HG03066 (cell line): ENCODE data around the gene AGAP1.

Experiments
- ATAC-seq: cut with Tn5 transposase; IDR thresholded peaks from one replicate; pipeline ENCODE4 v1.9.1; 2021; ENCODE audit warnings: low read depth; ENCODE audit not compliant: unreplicated experiment

AGAP1 gene

DNA sequence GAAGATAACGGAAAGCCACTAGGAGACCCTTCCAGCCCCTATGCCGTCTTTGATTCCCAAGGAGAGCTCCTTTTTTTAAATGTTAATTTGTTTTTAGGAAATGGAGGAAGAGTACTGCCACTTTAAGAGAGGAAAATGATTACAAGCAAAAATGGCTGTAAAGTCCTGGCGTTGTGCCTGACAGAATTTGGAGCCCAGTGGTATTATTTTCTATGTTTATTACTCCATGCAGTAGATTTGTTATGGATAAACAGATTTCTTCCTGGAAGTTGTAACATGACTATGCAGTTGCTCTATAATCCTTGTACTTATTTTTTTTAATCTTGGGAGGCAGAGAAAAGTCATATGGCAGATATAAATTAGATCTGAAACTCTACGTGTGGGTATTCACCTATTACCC is 533.0 kb downstream of the AGAP1 start:
- ATAC-seq, result no peak

DNA sequence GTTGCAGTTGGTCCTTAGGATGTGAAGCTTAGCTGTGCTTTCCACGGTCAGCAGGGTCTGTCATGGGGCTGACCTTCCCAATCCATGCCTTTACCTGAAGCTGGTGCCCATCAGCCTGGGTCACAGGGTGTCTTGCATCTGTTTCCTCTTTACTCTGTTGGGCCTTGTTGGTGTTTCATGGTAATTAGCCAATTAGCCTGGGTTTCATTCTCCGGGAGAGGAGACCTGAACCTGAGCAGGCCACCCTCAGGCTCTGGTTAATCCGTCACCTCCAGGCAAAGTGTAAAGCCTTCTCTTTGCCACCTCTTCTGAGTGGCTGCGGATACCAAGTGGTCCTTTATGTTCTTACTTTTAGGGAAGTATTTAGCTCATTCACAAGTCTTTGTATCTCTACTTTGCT is 534.2 kb downstream of the AGAP1 start:
- no peak for ATAC-seq

DNA sequence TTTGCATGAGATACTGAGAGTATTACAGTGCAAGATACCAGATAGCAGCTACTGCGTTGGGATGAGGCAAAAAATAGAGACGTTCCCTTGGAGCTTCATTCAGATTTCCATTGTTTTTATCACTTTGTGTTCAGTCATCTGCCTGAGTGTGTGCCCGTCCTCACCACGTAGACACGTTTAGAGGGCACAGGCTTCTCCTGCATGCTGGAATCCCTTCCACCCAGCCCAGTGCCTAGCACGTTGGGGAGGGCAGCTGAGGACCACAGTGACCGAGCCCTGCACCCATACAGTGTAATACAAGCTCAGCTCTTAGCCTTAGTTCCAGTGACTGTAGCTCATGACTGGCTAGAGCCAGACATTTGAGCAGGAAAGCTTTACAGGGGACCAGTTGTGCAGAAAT is 539.6 kb downstream of the AGAP1 start:
- ATAC-seq, result no peak

DNA sequence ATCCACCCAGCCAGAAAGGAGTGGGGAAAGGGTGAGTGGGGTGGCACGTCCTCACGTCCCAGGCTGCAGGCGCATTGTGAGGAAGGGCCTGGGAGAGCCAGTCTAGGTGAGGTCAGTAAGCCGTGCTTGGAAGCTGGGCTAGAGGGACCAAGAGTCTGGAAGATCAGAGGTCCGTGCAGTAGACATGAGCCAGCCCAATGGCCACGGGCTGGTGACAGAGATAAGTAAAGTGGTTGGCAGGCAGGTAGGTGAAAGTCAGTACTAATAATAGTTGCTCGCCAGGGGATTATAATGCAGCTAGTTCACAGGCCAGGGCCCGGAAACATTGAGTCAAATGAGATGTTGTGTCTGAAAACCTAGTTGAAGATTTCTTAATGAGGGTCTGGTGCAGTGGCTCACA is 541.1 kb downstream of the AGAP1 start:
- no peak for ATAC-seq

DNA sequence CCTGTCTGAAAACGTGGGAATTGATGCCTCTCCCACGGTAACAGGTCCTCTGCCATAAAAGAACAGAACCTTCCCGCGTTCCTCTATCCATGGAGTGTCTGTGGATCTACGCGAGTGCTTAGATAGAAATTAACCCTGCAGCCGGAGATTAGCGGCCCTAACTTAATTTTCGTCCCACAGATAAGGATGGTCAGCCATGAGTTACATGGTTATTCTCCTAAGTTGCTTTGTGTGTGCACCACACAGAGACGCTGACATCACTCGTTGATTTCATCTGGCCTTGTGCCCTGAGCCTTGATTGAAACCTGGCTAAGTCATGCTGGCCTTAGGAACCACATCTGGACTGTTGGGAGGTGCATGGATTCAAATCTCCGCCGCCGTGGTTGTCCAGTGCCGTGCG is 542.2 kb downstream of the AGAP1 start:
- no peak for ATAC-seq

DNA sequence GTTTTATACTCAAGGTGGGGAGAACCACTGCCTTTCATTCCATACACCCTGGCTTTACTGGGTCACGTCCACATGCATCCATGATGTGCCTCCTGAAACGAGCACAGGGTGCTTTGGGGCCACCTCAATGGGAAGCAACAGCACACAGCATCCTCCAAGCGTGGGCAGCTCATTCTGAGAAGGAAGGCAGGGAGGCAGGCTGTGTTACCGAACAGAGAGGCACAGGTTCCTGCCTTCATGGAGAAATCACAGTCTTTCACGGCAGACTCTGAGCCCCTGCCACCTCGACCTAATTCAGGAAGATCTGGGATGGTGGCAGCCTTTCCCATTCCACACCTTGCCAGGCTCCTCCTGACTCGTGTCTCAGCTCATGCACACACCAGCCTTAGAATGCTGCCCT is 544.3 kb downstream of the AGAP1 start:
- no peak for ATAC-seq

DNA sequence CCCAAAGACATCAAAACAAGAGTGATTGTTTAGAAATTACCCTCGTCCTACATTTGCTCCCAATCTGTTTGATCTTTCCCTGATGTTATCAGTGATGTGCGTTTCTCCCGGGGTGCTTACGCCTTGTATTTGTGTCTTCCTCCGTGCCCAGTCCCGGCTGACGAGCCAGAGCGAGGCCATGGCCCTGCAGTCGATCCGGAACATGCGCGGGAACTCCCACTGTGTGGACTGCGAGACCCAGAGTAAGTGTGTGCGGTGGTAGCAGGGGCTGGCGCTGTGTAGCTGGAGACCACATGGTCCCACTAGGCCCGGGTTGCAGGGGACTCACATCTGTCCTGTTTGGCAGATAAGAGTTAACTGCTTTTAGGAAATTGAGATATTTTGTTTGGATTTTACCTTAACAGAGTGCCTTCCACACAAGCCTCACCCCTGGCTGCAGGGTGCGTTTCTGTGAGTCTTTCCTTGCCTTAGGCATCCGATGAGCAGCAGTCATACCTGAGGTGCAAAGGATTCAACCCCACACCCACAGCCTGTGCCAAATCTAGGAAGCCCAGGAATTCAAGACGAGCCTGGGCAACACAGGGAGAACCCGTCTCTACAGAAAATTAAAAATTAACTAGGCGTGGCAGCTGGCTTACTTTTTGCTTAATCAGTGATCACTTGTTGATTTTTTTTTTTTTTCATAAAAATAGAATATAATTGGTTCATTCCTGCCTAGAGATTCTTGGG is 546.9 kb downstream of the AGAP1 start:
- ATAC-seq, result no peak

DNA sequence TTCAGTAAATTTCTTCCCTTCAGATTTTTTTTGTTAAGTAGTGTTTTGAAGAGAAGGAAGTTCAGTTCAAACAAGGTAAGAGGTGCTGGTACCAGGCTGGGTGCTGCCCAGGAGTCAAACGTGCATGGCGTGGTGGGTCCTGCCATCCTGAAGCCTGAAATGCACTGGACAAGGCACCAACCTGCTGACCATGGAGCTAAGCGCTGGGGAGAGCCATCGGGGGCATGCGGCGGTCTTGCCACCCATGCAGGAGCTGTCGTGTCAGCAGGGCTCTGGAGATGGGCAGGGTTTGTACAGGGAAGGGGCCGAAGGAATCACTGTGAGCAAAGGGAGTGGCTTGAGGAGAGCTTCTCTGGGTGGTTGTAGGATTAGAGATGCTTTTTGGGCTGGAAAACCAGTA is 547.8 kb downstream of the AGAP1 start:
- no peak for ATAC-seq

DNA sequence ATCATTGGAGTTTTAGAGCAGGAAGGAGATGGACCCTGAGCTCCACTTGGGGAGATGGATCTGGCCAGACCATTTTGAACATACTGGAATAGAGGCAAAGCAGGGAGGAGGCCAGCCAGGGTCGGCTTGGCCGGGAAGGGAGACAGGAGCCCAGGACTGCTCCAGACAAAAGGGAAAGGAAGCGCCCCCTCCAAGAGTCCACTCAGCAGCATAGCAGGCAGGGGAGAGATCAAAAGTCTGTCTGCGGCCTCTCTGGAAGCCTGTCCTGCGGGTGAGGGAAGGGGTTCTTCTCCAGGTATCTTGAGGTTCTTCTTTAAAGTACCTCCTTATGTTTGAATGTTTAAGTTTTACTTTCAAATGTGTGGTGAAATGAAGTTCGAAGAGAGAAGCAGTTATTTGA is 548.2 kb downstream of the AGAP1 start:
- no peak for ATAC-seq

DNA sequence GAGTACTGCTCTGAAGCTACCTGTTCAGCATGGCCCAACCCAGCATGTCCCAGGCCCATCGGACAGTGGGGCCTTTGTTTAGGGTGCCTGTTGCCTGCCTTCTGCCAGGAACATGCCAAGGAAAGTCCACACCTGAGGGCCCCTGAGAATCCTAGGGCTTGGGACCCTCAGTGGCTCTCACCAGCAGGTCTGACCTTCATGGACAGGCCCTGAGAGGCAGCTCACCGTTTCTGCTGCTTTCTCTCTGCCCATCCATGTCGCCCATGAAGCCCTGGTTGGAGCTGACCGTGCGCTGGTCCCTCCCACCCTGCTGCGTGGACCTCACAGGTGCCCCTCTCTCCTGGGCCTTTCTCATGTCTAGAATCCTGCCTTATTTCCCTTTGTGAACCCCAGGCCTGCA is 550.3 kb downstream of the AGAP1 start:
- ATAC-seq, result no peak

DNA sequence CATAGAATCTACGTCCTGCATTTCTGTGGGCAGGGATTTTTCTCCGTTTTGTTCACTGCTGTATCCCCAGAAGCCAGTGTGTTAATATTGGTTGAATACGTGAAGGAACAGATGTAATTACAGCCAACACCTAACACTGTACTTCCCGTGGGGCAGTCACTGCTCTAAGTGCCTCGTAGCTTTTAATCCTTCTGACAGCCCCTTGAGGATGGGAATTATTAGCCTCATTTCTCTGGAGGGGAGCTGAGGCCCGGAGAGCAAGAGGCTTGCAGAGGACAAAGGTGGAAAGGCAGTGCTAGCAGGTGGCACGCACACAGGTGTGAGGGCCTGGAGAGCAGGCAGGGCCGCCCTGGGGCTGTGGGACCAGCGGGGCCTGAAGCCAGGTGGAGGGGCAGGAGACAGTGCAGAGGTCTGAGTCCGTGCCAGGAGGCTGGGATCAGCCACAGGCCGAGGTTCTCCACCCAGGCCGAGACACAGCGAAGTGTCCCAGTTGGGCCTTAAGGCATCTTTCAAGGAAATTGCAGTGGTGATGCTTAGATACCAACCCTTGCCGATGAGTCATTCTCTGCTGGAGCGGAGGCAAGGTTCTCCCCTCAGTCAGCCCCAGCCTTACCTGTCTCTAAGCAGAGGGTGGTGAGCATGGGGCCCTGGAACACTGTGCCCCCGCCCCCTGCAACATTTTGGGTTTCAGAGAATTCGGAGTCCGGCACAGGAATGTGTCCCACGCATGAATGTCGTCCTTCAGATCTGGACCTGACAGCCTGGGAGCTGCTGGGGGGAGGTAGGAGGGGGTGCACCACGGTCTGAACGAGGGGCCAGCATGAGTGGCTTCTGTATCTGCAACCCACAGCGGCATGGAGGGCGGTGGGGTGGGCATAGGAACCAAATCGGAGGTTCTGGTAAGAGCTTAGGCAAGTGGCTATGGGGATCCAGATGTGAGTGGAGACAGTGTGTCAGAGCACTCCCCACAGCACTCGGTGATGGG is 551.7 kb downstream of the AGAP1 start:
- no peak for ATAC-seq

DNA sequence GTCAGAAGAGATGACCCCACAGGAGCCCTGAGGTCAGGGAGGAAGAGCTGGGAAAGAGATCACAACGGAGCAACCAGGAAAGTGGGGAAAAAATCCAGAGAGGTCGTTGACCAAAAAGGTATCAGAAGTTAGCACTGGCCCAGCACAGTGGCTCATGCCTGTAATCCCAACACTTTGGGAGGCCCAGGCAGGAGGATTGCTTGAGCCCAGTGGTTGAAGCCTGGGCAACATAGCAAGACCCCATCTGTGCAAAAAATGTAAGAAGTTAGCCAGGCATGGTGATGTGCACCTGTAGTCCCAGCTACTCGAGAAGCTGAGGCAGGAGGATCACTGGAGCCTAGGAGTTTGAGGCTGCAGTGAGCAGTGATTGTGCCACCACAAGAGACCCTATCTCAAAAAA is 552.9 kb downstream of the AGAP1 start:
- ATAC-seq, result no peak

DNA sequence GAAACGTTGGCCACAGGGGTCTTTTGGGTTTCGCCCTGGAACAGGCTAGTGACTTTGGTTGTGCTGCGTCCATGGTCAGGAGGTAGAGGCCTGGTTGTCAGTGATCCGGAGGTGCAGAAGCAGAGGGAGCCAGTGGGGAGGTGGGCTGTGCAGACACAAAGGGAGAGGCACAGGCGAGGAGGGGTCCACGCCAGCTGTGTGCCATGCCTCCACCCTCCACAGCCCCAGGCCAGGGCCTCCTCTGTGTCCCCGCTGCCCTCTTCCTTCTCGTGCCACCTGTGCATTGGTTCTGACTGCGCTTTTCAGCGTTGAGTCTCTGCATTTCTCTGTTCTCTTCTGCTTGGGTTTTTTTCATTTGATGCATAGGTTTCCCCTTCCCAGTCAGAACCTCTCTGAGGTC is 553.3 kb downstream of the AGAP1 start:
- no peak for ATAC-seq

DNA sequence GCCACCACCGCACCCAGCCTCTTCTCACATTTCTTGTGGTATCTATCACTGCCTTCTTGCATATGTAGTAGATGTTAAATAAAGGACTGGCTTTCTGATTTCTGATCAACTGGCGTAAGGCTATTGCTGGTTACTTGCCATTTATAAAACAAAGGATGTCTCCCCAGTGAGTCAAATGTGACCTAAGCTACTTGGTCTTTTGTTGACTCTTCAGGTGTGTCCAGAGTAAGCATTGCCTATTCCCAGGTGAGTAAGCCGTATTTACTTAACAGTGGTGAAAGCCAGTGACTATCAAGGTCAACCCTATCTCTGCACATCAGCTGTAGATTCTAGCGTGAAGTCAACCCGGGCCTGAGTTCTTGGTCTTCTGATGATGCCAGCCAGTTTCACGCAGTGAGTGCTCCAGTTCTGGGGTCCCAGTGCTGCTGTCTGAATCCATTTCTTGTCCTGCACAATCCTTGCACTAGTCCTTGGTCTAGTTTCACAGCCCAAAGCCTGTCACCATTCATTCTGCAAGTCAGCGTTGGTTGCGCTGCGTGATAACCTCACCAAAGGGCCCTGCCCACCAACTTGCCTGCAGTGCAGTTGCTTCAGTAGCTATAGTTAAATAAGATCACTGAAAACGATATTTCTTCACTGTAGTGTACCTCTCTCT is 554.2 kb downstream of the AGAP1 start:
- no peak for ATAC-seq

DNA sequence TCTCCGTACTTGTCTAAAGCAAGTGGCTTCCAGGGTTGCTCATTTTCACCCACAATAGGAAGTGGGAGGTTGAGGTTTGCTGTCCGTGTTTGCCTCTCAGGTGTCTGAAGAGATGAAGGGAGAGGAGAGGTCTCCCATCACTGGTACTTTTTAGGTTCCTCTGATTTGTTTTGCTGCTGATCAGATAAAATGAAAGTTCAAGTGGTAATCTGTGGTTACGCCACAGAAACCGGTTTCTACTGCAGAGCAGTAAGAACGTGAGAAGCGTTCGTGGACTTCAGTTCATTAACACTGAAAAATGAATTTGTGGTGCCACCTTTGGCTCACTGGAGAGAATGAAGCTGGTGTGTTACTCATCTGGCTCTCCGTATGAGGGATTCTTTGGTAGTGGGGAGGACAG is 556.1 kb downstream of the AGAP1 start:
- ATAC-seq, result no peak

DNA sequence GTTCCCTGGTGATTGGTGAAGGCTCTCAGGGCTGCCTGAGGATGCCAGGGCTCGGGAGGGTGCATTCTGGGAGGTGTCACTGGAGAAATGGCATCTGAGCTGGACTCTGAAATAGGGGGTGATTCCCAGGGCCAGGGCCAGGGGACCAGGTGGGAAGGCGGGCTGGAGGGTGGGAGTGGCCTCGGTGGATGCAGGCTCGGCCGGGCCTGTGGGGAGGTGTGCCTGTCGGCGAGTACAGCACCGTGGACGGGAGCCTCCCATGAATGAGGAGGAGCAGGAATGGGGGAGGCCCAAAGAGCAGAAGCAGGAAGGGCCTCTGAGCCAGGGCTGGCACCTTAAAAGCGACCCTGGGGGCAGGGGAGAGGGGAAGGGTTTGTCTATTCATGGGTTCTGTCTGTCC is 557.5 kb downstream of the AGAP1 start:
- ATAC-seq, result no peak

DNA sequence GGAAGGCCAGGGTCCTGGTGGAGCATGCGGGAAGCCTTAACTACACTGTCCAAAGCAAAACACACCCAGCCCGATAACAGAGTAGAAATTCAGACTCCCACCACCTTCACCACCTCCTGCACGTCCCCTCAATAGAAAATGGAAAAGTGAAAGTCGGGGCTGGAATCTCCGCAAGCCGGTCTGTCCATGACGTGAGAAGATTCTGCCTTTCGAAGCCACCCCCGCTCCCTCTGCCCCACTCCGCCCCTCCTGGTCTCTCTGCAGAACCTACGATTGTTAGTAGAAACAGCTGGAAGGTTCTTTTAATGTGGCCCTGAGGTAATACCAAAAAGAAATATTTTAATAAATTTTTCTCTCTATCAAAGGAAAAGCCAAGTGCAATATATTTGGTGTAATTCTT is 558.0 kb downstream of the AGAP1 start:
- no peak for ATAC-seq

DNA sequence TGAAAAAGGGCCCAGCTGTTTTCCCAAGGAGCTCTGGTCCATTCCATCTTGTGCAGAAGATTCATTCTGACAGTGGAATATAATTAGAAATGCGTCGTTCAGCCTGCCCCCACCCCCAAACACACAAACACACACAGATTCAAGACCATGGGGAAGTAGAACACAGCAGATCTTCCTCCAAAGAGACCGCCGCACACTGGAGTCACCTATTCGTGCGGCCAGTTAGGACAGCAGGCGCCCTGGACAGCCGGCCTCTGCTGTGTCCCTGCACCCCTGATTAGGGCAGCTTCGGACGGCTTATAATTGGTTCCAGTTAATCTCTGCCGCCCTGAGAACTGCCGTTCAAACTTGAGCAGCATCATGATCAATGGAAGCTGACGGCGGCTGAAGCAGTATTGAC is 558.4 kb downstream of the AGAP1 start:
- no peak for ATAC-seq

DNA sequence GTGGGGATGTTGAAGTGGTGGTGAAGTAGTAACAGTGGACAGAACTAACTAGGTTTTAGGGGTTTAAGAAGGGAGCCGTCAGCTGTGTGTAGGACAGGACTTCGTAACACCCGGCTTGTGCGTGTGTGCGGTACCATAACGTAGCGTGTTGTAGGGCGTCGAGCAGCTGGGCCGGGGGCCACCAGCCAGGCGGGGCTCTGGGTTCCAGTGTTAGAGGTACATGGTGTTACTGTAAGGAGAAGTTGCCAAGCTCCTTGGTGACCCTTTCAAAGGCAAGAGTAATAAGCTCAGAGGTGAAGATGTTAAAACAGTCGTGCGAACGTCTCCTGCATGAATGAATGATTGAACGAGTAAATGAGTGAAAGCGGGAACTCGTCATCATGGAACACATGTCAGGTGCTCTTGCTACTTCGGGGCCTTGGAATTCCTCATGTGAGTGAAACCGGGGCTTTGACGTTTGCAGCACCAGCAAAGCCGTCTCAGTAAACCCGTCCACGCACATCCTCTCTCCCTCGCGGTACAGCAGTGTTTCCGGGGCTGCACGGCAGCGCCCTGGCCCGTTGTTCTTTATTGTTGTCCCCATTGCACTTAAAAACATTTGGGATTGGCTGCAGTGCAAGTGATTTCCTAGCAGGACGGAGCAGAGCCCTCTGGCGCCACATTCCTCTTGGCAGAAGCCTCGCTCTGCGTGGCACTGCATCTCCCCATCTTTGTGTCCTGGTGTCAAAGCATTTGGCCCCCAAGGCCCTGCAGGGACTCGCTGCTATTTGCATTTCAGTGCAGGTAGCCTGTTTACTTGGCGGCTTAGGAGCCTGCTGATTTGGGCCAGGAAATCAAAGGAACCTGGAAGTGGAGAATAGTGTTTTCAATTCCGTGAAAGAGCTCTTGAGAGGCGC is 559.3 kb downstream of the AGAP1 start:
- no peak for ATAC-seq

DNA sequence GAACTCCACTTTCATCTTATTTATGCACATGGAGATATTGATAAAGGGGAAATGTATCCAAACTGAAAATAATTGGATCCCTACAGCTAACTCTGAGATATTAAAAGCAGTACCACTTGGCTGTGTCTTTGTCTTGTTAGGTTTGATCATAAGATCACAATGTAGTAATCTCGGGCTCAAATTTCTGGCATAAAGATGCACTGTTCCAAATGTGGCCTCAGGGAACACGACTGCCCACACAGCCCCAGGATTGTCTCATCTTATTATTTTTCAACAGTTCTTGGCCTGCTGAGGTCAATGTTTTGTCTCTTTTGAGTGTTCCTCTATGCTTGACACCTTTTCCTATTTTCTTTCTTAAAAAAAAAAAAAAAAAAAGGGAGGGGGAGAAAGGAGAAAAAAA is 560.3 kb downstream of the AGAP1 start:
- no peak for ATAC-seq
